Loucy (cell line): ENCODE data around the gene RNF145.
"Not testable (repeated sequence)": the region's sequence is repeated elsewhere in the genome, so short reads cannot be mapped to it uniquely, and the experiment has no call there.

Experiments used
- H2AFZ ChIP-seq: fragments of 200-600 bp; sonication (generic); 2 replicates; pipeline ENCODE4 v1.6.0; 2016; ENCODE audit warnings: antibody characterized with exemption, mild to moderate bottlenecking, low read length, moderate library complexity
- H3F3A ChIP-seq: fragments of 200-600 bp; 2 replicates; pipeline ENCODE4 v1.6.0; 2016; ENCODE audit warnings: antibody characterized with exemption, low read depth, mild to moderate bottlenecking
- H3K27me3 ChIP-seq: fragments of 200-600 bp; sonication (generic); 2 replicates; pipeline ENCODE4 v1.6.1; 2014; ENCODE audit warnings: low read length, mild to moderate bottlenecking; ENCODE audit not compliant: insufficient read depth, poor library complexity, severe bottlenecking
- H3K36me3 ChIP-seq: fragments of 200-600 bp; sonication (generic); 2 replicates; pipeline ENCODE4 v1.6.1; 2016; ENCODE audit warnings: low read length; ENCODE audit not compliant: insufficient read depth
- H3K4me1 ChIP-seq: fragments of 200-600 bp; sonication (generic); 2 replicates; pipeline ENCODE4 v1.5.1; 2014; ENCODE audit warnings: low read length, mild to moderate bottlenecking; ENCODE audit not compliant: insufficient read depth, poor library complexity, severe bottlenecking
- H3K4me2 ChIP-seq: fragments of 200-600 bp; sonication (generic); 2 replicates; pipeline ENCODE4 v1.6.0; 2014; ENCODE audit warnings: antibody characterized with exemption, low read length, low read depth, mild to moderate bottlenecking; ENCODE audit not compliant: poor library complexity, severe bottlenecking
- H3K4me3 ChIP-seq: fragments of 200-600 bp; sonication (generic); 2 replicates; pipeline ENCODE4 v1.5.1; 2014; ENCODE audit warnings: low read length, mild to moderate bottlenecking, mixed read lengths; ENCODE audit not compliant: poor library complexity, severe bottlenecking
- H3K79me2 ChIP-seq: fragments of 200-600 bp; sonication (generic); 2 replicates; pipeline ENCODE4 v1.6.1; 2014; ENCODE audit warnings: low read length; ENCODE audit not compliant: insufficient read depth
- H3K9ac ChIP-seq: fragments of 200-600 bp; sonication (generic); 2 replicates; pipeline ENCODE4 v1.6.0; 2014; ENCODE audit warnings: mild to moderate bottlenecking, low read depth, low read length, moderate library complexity; ENCODE audit not compliant: poor library complexity, severe bottlenecking
- H3K9me2 ChIP-seq: fragments of 200-600 bp; sonication (generic); replicated peaks from 2 replicates; pipeline ENCODE4 v1.6.1; 2016; ENCODE audit warnings: low read depth, low read length, mixed read lengths
- H3K9me3 ChIP-seq: fragments of 200-600 bp; sonication (generic); 2 replicates; pipeline ENCODE4 v1.6.1; 2014; ENCODE audit warnings: mild to moderate bottlenecking, antibody characterized with exemption, low read length, low read depth; ENCODE audit not compliant: insufficient read depth
- H4K20me1 ChIP-seq: fragments of 200-600 bp; sonication (generic); 2 replicates; pipeline ENCODE4 v1.6.0; 2014; ENCODE audit warnings: antibody characterized with exemption, low read length, mild to moderate bottlenecking; ENCODE audit not compliant: insufficient read depth, poor library complexity, severe bottlenecking
- CTCF ChIP-seq: fragments of 200-600 bp; sonication (generic); conservative IDR thresholded peaks from 2 replicates; pipeline ENCODE4 v1.5.1; 2014; ENCODE audit warnings: mild to moderate bottlenecking, antibody characterized with exemption, low read length
- EZH2phosphoT487 ChIP-seq: fragments of 200-600 bp; IDR thresholded peaks from 2 replicates; pipeline ENCODE4 v1.6.1; 2018; ENCODE audit warnings: antibody characterized with exemption, mild to moderate bottlenecking, moderate library complexity, borderline replicate concordance

The RNF145 gene

DNA sequence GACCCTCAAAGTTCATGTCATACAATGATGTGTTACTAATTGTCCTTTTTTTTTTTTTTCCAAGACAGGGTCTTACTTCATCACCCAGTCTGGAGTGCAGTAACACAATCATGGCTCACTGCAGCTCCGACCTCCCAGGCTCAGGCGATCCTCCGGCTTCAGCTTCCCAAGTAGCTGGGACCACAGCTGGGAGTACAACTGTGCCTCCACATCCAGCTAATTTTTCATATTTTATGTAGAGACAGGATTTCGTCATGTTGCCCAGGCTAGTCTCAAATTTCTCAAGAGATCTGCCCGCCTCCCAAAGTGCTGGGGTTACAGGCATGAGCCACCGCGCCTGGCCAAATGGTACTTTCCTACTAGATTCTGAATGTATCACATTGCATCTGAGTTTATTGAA lies 60.3 kb downstream of the RNF145 start:
- H3K27me3 ChIP-seq = peaks cover 15% of the 10 kb centered on the region
- no peak overlapping the region for H3K4me3 ChIP-seq
- TF ChIP-seq CTCF (no peak), EZH2phosphoT487 (no peak)
- H3K9me3 ChIP-seq = no peaks in the 10 kb centered on the region
- no peaks in the 10 kb centered on the region for H3K4me1 ChIP-seq
- no peaks in the 10 kb centered on the region for H4K20me1 ChIP-seq
- H2AFZ ChIP-seq = no peak overlapping the region
- H3K9me2 ChIP-seq = no peaks in the 10 kb centered on the region
- no peak overlapping the region for H3K9ac ChIP-seq
- H3F3A ChIP-seq = no peaks in the 10 kb centered on the region
- no peaks in the 10 kb centered on the region for H3K79me2 ChIP-seq
- H3K4me2 ChIP-seq = no peak overlapping the region
- H3K36me3 ChIP-seq = no peaks in the 10 kb centered on the region

DNA sequence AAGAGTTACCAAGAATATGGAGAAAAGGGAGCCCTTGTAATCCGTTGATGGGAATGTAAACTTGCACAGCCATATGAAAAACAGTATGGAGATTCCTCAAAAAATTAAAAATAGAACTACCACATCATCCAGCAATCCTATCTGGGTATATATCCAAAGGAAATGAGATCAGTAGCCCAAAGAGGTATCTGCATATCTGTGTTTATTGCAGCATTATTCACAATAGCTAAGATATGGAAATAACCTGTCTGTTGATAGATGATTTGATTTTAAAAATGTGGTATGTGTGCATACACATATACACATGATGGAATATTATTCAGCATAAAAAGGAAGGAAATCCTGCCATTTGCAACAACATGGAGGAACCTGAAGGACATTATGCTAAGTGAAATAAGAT lies 61.4 kb downstream of the RNF145 start:
- Histone ChIP-seq H3F3A (no peaks in the 10 kb centered on the region), H3K9me3 (no peaks in the 10 kb centered on the region), H3K27me3 (peaks cover 6% of the 10 kb centered on the region), H3K79me2 (no peaks in the 10 kb centered on the region), H3K4me1 (no peaks in the 10 kb centered on the region), H3K9me2 (no peaks in the 10 kb centered on the region), H4K20me1 (no peaks in the 10 kb centered on the region), H2AFZ (no peak overlapping the region), H3K4me3 (no peak overlapping the region), H3K4me2 (no peak overlapping the region), H3K36me3 (no peaks in the 10 kb centered on the region), H3K9ac (no peak overlapping the region)
- TF ChIP-seq CTCF = no peak
- TF ChIP-seq EZH2phosphoT487 = no peak

- Histone ChIP-seq H3K4me2 (no peak overlapping the region), H3K9me2 (no peaks in the 10 kb centered on the region), H3F3A (no peaks in the 10 kb centered on the region), H3K9me3 (no peaks in the 10 kb centered on the region), H3K79me2 (no peaks in the 10 kb centered on the region), H3K4me1 (no peaks in the 10 kb centered on the region), H4K20me1 (no peaks in the 10 kb centered on the region), H3K27me3 (no peaks in the 10 kb centered on the region), H2AFZ (no peak overlapping the region), H3K36me3 (no peaks in the 10 kb centered on the region), H3K4me3 (no peak overlapping the region), H3K9ac (no peak overlapping the region)
- TF ChIP-seq CTCF (no peak), EZH2phosphoT487 (no peak)
Observed at GRCh38 chr5:159146839-159147238, 62.5 kb downstream of the RNF145 start.

DNA sequence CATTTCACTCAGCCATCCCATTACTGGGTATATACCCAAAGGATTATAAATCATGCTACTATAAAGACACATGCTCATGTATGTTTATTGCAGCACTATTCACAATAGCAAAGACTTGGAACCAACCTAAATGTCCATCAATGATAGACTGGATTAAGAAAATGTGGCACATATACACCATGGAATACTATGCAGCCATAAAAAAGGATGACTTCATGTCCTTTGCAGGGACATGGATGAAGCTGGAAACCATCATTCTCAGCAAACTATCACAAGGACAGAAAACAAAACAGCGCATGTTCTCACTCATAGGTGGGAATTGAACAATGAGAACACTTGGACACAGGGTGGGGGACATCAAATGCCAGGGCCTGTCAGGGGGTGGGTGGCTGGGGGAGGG lies 64.2 kb downstream of the RNF145 start:
- not testable (repeated sequence) for H4K20me1 ChIP-seq, H3K9me3 ChIP-seq, H3K9me2 ChIP-seq, H3K27me3 ChIP-seq, H3K36me3 ChIP-seq, H3K79me2 ChIP-seq, H2AFZ ChIP-seq, H3K4me2 ChIP-seq, H3K9ac ChIP-seq, H3K4me1 ChIP-seq, H3K4me3 ChIP-seq, H3F3A ChIP-seq
